Activated T-helper 17 cell treated with anti-CD3 and anti-CD28 coated beads, Interleukin-2, amount 50 U/mL, for 72 hours (primary cell): ENCODE measurements around the gene RMI1. TPM values are rescaled to one million over a fixed set of nuclear protein-coding genes. Genes with fewer than 3 reads are reported as not detected.
"Not testable (repeated sequence)": the region's sequence is repeated elsewhere in the genome, so short reads cannot be mapped to it uniquely, and the experiment has no call there.

Source experiments
- ATAC-seq: fragments of 150-1000 bp; cut with Tn5 transposase; replicated peaks from 2 replicates; pipeline ENCODE4 v1.10.0; 2021; ENCODE audit warnings: mild to moderate bottlenecking, moderate library complexity
- H3K27ac Mint-ChIP-seq: one replicate; pipeline ENCODE4 v1.8.0; 2022; ENCODE audit warnings: mixed read lengths
- H3K27me3 Mint-ChIP-seq: one replicate; pipeline ENCODE4 v1.8.0; 2022; ENCODE audit warnings: mixed read lengths
- H3K36me3 Mint-ChIP-seq: one replicate; pipeline ENCODE4 v1.8.0; 2022; ENCODE audit warnings: low read depth, mild to moderate bottlenecking, mixed read lengths
- H3K4me1 Mint-ChIP-seq: one replicate; pipeline ENCODE4 v1.8.0; 2022; ENCODE audit warnings: mixed read lengths
- H3K4me3 Mint-ChIP-seq: one replicate; pipeline ENCODE4 v1.8.0; 2022; ENCODE audit warnings: mild to moderate bottlenecking, mixed read lengths
- H3K9me3 Mint-ChIP-seq: one replicate; pipeline ENCODE4 v1.8.0; 2022; ENCODE audit warnings: mixed read lengths
- total RNA-seq, 2 donors: library from RNA; stranded (reverse); gene quantifications; one replicate each; pipeline ENCODE4 v1.2.3, GENCODE V29; 2022

RMI1 gene
- total RNA-seq, 2 donors from 2014 or later = 17.6 to 25.1 TPM

GRCh38 chr9:84024041-84024575 is 43.5 kb downstream of the RMI1 start:
- Mint-ChIP-seq H3K4me1 (no peaks in the 10 kb centered on the region), H3K36me3 (no peaks in the 10 kb centered on the region), H3K9me3 (no peaks in the 10 kb centered on the region), H3K27me3 (peaks cover 5% of the 10 kb centered on the region), H3K27ac (no peak overlapping the region), H3K4me3 (no peak overlapping the region)
- no peak for ATAC-seq

- peaks cover 5% of the 10 kb centered on the region for H3K27me3 Mint-ChIP-seq
- no peaks in the 10 kb centered on the region for H3K4me1 Mint-ChIP-seq
- no peaks in the 10 kb centered on the region for H3K9me3 Mint-ChIP-seq
- no peak overlapping the region for H3K4me3 Mint-ChIP-seq
- H3K36me3 Mint-ChIP-seq = no peaks in the 10 kb centered on the region
- ATAC-seq = no peak
- H3K27ac Mint-ChIP-seq = no peak overlapping the region
Measured at GRCh38 chr9:84027201-84027600, 46.6 kb downstream of the RMI1 start.

- Mint-ChIP-seq H3K36me3 (no peaks in the 10 kb centered on the region), H3K27ac (no peak overlapping the region), H3K27me3 (peaks cover 14% of the 10 kb centered on the region), H3K9me3 (no peaks in the 10 kb centered on the region), H3K4me1 (no peaks in the 10 kb centered on the region), H3K4me3 (no peak overlapping the region)
- ATAC-seq = no peak
Measured at GRCh38 chr9:84031534-84031933, 50.9 kb downstream of the RMI1 start.

- H3K9me3 Mint-ChIP-seq, H3K4me1 Mint-ChIP-seq, H3K27ac Mint-ChIP-seq, H3K36me3 Mint-ChIP-seq, ATAC-seq, H3K4me3 Mint-ChIP-seq: not testable (repeated sequence)
- peaks cover 17% of the 10 kb centered on the region for H3K27me3 Mint-ChIP-seq
Measured at GRCh38 chr9:84041857-84042256, 61.3 kb downstream of the RMI1 start.

GRCh38 chr9:84045481-84046097 is 65.0 kb downstream of the RMI1 start:
- no peak for ATAC-seq
- no peaks in the 10 kb centered on the region for H3K4me1 Mint-ChIP-seq
- no peaks in the 10 kb centered on the region for H3K36me3 Mint-ChIP-seq
- H3K27me3 Mint-ChIP-seq = peaks cover 15% of the 10 kb centered on the region
- no peak overlapping the region for H3K27ac Mint-ChIP-seq
- no peak overlapping the region for H3K4me3 Mint-ChIP-seq
- H3K9me3 Mint-ChIP-seq = peaks cover 5% of the 10 kb centered on the region

Other genes starting within 250 kb of the RMI1 start
- gene GKAP1, start 163.0 kb upstream of the RMI1 start, total RNA-seq = 1 to 10 TPM; 3.3 to 5.6 TPM
- gene KIF27, start 59.4 kb upstream of the RMI1 start, total RNA-seq = 1 to 10 TPM; 2.6 to 3.1 TPM
- 100 to 1,000 TPM; 542 to 767 TPM for gene HNRNPK, start 590 bp upstream of the RMI1 start, total RNA-seq